NK-92 treated with Interleukin-12 subunit alpha and Interleukin-12 subunit beta, amount 100 ng/mL, for 24 hours (cell line): ENCODE data around the gene FBXO36.
"Not testable (repeated sequence)": the region's sequence is repeated elsewhere in the genome, so short reads cannot be mapped to it uniquely, and the experiment has no call there.

ENCODE experiments used
- DNase-seq: peaks from one replicate; lab custom pipeline; 2025; lab: John Stamatoyannopoulos, UW

The FBXO36 gene, protein sequence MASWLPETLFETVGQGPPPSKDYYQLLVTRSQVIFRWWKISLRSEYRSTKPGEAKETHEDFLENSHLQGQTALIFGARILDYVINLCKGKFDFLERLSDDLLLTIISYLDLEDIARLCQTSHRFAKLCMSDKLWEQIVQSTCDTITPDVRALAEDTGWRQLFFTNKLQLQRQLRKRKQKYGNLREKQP

DNA sequence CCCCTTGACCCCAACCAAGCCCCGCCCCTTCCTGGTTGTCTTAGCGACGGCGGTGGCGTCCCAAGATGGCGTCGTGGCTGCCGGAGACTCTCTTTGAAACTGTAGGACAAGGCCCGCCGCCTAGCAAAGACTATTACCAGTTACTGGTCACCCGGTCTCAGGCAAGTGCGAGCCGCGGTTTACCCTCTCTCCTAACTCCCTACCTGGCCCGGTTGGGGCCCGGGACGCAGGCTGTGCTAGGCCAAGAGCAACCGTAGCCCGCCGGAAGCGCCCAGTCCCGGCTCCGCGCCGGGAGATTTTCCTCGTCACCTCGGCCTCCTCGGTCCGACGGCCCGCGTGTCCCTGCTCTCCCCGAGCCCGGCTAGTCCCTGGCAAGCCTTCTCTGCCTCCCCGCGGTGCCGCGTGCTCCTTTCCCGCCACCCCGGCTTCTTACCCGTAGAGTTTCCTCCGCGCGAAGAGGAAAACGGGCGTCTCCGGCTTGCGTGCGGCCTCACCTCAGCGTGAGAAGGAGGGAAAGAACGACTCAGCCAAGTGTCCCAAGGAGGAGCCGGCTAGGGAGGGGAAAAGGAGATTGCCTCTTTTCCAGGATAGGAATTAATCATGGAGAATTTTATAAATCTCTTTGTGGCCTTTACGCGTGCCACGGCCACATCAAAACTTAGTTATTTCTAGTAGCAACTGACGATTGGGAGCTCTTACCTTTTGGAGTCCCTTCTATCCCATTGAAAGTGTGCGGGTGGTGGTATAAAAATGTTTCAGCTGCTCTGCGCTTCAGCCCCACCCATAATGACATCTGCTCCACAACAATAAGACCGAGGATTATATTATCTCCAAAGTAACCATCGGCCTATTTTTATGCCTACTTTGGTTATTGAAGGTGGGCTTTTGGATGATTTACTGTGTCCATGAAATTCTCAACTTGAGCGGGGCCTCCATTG, at the start of gene FBXO36:
TSS of gene FBXO36 (plus strand) at position 55 of the 938 bp plus-strand sequence. CDS start at position 66, 11 bp downstream.
- peak; percentile 83 for DNase-seq

- no peak for DNase-seq
Measured at GRCh38 chr2:229873123-229873581, 49.2 kb upstream of the FBXO36 start.

DNA sequence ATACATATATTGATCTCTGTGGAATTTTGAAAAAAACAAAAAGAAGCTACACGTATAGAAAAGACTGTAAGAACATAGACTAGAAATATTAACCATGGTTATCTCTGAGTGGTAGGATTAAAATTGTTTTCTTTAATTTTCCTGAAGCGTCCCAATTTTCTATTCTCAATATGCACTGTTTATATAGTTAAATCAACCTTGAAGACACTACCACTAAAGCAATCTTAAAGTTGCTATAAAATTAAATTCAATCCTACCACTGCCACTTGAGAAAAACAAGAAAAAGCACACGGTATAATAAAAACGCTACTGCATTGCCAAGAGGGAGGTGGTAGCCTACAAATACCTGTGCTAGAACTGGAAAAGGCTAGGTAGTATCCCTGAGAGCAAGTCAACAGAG, 47.7 kb upstream of the FBXO36 start:
- no peak for DNase-seq

DNA sequence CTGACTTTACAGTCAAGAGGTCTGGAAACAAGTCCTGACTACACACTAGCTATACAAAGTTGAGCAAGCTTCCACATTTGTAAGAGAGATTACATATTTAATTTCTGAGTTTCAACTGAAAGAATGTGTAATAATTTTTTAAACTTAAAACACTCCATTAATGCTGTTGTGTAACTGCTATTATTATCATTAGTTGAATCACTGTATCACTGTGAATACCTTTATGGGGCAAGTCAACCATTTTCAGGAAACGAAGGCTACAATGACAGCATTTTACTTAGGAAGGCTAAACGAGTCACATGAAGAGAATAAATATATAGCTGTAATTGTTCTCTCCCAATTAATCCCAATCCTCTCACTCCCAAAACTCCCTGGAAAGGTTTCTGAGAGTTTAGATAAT, 46.8 kb upstream of the FBXO36 start:
- DNase-seq, result no peak

GRCh38 chr2:229879191-229879950, 42.9 kb upstream of the FBXO36 start:
- no peak for DNase-seq

DNA sequence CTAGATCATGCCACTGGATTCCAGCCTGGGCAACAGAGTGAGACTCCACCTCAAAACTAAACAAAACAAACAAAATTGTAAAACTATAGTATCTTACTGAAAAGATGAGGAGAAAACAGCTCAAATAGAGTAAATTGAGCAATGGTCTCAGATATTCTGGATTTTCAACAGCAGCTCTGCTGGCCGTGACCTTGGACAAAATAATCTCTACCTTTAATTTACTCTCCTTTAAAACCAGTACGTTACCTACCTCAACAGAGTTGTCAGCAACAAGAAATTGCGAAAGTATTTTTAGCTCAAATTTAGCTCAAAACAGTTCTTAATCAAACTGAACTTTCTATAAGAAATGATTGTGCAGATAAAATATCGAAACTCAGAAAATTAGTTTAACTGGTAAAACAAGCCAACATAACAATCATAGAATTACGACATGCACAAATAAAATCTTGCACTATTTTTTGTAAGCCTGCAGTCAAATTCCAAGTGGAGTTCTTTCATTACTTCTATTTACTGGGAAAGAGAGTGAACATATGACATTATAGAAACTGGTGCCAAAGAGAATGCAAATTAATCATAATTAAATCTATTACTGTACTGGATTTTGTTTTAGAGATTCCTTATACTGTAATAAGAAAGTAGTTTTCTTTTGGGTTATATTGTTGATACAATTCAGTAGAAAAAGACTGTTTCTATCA, 41.3 kb upstream of the FBXO36 start:
- no peak for DNase-seq

GRCh38 chr2:229882583-229882982, 39.7 kb upstream of the FBXO36 start:
- no peak for DNase-seq

- no peak for DNase-seq
Measured at GRCh38 chr2:229884775-229885699, 37.3 kb upstream of the FBXO36 start.

DNA sequence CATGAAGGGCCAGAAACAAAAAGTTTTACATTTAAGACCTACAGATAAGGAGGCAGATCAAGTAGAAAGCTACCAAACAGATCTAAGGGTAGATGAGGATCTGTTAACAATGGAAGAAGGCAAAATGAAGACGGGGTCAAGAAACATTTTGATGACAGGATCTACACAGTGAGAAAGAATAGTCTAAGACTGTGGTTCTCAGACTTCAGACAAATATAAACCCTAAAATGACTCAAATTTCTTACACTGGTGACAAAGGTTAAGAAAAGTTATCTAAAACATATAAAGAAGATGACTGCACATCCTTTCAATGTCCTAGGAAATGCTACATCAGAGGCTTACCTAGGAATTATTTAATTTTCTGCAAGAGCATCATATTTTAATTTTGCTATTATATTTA, 34.9 kb upstream of the FBXO36 start:
- DNase-seq, result no peak

DNA sequence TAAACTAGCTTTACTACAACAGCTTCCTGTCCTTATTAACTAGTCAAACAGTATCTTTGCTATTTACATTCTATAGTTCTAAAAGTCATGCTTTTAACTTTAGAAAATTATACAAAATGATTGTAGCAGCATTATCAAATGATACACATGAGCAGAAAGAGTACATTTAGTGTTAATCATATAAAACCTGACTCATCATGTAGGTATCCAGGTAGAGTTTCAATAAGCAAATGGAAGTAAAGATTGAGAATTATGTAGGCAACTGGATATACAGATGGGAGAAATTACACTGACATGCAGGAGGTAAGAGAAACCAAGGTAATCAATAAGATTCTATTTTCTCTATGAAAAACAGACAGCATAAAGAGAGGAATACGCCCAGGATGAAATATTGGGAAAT, 34.3 kb upstream of the FBXO36 start:
- no peak for DNase-seq

DNA sequence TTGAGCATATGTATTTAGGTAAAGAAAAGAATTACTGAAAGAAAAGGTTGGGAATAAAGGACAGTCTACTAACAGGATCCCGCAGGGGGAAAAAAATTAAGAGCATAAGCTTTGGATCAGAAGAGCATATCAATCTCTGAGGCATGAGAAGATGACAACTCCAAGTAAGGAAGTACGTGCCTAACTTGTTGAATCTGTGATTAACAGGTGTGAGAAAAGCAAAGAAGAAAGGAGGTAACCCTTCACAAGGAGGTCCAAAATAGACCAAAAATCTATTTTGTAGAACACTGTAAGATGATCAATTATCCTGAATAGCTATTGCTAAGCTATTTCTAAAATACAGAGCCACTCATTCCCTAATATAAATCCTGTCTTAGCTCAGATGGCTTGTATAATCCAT, 33.3 kb upstream of the FBXO36 start:
- DNase-seq, result no peak

DNA sequence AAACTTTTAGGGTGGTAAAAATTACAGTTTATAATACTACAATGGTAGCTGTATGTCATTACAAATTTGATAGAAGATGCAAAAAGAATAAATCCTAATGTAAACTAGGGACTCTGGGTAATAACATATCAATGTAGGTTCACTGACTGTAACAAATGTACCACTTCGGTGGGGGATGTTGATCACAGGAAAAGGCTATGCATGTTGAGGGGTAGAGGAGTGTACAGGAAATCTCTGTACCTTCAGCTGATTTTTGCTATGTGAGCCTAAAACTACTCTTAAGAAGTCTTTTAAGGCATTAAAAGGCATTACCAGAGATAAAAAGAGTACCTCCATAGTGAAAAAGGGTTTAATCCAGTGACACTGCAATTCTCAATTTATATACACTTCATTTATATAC, 25.4 kb upstream of the FBXO36 start:
- DNase-seq, result no peak

DNA sequence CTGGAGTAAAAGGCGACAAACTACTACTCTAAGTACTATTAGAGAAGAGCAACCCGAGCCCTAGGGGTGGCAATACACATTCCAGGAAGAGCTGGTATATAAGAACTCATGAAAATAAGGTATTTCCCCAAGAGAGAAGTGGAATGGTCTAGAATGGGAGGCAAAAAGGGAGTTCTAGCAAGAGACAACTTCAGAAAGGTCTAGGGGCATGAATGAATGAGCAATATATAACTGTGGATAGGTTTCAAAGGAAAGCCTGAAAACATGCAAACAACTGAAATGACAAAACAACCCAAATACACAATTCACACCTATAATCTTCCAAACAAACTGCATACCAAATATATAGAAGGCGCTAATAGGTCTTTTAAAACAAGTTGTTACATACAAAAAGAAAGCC, 22.7 kb upstream of the FBXO36 start:
- no peak for DNase-seq

- DNase-seq, result no peak
Measured at GRCh38 chr2:229900012-229900411, 22.3 kb upstream of the FBXO36 start.

GRCh38 chr2:229900514-229900913, 21.8 kb upstream of the FBXO36 start:
- DNase-seq, result not testable (repeated sequence)

- no peak for DNase-seq
Measured at GRCh38 chr2:229901819-229902218, 20.5 kb upstream of the FBXO36 start.

DNA sequence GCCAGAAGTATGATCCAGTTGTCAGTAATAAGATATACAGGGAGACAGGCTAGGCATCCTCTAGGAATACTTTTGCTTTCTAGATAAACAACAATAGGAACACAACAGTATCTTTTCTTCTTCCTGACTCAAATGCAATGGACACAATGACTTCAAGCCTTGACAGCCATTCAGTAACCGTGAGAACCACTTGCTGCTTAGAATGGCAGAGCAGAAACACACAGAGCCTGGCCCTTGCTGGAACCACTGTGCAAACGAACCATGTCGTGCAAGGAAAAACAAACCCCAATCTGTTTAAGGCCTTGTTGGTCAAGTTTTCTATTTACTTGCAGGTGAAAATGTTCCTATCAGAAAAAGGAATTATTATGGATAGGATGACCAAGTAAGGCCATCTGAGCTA, 19.3 kb upstream of the FBXO36 start:
- DNase-seq, result no peak

- DNase-seq, result no peak
Measured at GRCh38 chr2:229905601-229906000, 16.7 kb upstream of the FBXO36 start.

DNA sequence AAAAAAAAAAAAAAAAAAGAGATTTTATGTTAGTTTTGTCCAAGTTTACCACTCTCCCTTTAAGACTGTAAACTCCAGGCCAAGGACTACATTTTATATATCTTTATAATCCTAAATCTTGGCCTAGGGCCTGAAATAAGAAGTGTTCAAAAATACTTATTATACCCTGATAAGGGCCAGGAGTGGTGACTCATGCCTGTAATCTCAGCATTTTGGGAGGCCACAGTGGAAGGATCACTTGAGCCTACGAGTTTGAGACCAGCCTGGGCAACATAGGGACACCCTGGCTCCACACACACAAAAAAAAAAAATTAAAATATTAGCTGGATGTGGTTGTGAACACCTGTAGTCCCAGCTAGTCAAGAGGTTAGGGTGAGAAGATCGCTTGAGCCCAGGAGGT, 13.2 kb upstream of the FBXO36 start:
- no peak for DNase-seq

DNA sequence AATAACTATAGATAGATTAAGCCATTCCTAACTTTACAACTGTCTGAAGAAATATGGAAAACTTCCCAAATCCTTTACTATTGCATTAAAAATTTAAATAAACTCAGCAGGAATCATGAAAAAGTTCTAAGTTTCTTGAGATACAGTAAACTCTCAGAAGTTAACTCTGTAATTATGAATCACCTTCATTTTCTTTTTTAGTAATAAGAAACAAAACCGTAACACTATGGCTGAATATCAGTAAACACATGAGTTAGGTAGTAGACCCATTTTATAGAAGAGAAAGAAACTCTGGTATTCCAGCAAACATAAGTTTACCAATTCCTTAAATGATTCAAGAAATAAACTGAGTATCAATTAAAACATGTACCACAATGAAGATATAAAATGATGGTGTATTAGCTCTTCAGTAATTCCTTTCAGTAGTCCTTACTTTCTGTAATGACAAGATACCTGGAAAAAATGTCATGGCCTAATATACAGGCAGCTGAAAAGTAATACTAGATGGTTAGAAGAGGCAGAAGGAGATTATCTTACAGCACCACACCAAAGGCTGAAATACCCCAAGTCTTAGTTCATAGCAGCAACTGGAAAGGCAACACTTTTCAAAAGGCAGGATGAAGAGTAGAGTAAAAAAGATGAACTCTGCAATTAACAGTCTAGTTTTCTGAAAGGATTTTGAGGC, 12.0 kb upstream of the FBXO36 start:
- no peak for DNase-seq
